ENCODE results near the gene LGALS14.

The LGALS14 gene

DNA sequence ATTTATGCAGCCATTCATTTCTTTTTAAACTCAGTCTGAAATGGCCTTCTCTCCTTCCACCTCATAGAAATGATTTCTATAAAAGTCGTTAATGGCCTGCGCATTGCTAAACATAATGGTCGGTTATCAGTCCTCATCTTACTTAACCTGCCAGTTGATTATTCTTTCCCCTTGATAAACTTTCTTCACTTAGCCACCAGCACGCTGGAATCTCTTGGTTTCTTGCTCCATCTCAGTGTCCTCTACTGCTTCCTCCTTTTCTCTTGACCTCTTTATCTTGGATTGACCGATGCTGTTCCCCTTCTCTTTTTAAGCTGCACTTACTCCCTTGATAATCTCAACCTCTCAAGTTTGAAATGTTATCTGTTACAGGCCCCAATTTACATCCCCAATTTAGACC, 45.7 kb downstream of the LGALS14 start:
- no peak for DNase-seq

DNA sequence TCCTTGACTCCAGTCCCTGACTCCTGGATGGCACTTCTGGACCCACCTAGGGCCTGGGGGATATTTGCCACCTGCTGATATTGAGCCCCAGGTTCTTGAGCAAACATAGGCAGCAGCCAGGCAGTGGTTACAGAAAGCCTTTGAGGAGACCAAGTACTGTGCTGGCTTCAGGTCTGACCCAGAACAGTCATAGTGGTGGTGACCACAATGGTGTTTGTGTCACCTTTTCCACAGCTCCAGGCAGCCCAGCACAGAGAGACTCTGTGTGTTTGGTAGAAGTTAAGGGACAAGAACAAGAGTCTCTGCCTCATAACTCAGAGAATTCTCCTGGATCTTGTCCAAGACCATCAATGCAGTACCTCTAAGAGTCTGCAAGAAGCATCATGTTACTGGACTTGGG, 48.1 kb downstream of the LGALS14 start:
- DNase-seq = no peak

DNA sequence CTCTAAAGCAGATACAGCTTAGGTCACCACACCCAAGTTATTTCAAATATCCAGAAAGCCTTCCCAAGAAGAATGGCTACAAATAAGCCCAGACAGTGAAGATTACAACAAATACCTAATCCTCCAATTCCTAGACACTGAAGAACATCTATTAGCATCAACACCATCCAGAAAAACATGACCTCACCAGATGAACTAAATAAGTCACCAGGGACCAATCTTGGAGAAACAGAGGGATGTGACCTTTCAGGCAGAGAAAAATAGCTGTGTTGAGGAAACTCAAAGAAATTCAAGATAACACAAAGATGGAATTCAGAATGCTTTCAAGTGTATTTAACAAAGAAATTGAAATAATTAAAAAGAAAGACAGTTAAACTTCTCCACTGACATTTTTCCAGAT, 48.5 kb downstream of the LGALS14 start:
- DNase-seq = no peak

DNA sequence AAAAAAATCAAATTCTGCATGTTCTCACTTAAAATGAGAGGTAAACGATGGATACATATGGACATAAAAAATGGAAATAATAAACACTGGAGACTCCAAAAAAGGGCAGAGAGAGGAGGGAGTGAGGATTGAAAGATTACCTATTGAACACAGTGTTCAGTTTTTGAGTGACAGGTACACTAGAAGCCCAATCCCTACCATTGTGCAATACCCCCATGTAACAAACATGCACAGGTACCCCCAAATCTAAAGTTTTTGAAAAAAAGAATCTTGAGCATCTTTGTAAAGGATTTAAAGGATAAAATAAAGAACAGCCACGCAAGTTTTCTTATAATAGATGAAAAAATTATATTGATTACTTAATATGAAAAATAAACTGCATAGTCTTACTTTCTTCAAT, 50.3 kb downstream of the LGALS14 start:
- DNase-seq = no peak

DNA sequence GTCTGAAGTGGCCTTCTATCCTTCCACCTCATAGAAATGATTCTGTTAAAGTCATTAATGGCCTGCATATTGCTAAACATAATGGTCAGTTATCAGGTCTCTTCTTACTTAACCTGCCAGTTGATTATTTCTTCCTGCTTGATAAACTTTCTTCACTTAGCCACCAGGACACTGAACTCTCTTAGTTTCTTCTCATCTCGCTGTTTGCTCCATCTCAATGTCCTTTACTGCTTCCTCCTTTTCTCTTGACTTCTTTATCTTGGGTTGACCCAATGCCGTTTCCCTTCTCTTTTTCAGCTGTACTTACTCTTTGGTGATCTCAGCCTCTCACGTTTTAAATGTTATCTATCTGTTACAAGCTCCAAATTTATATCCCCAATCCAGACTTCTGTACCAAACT, 50.7 kb downstream of the LGALS14 start:
- DNase-seq = no peak
